ENCODE results near the gene NECTIN3.

NECTIN3 gene

GRCh38 chr3:111210866-111211564, 139.4 kb downstream of the NECTIN3 start:
- DNase-seq: no peak

DNA sequence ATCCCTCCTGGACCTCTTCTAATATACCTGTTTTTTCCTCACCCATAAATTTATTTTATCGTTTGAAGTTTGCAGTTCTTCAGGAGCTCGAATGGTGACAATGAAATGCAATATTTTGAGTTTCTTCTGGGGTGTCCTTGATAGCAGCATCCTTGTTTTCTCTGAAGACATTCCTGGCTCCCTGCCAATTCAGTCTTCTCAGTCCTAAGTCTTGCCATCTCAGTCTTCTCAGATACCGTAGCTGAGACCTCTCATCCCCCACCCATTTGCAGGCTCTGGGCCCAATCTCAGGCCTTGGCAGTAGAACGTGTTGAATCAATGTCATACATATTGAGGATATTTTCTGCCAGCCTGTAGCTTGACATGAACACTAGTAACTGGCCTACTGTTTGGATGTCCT, 140.9 kb downstream of the NECTIN3 start:
- no peak for DNase-seq

DNA sequence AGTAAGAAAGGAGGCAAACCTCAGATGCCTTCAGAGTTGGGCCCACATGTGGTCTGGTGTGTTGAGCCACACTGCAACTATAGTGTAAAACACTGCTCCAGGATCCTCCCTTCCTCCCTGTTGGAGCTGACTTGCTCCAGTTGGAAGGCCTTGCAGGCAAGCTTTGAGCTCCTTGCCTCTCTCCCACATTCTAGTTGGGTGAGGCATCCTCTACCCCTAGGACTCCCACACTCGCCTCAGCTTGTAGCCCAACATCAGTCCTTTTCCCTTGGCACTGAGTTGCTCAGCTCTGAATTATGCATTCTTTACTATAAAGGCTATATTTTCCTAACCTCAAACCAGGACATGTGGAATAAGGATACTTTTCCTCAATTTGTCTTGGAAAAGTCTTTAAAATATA, 143.9 kb downstream of the NECTIN3 start:
- no peak for DNase-seq

DNA sequence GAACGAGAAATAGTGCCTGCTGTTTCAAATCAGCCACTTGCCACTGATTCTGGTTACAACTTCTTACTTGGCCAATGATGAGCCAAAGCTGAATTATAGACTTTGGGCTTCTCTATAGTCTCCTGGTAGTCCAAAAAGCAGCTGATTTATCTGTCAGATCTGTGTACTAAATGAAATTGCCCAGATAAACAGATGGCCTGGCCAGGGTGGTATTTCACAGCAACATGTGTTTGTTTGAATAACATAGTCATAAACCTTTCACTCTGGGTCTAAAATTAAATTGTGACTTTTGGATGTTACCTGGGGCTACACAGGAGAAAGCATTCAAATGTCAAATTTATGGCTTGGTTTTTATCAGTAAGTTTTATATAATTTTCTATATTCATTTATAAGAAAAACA, 147.0 kb downstream of the NECTIN3 start:
- no peak for DNase-seq

DNA sequence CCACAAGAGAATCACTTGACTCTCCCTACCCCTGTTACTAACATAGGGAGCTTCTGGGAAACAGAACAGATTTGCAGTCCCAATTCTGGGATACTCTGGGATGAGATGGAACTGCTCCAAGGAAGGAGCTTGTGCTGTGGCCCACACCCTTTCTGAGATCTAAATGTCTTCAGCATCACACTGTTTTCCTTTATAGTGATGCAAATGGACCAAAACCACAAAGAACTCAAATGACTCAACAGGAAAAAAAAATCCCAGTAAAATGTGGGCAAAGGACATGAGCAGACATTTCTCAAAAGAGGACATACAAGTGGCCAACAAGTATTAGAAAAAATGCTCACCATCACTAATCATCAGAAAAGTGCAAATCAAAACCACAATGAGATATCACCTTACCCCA, 155.6 kb downstream of the NECTIN3 start:
- no peak for DNase-seq

- DNase-seq: no peak
These were observed 157.7 kb downstream of the NECTIN3 start for GRCh38 chr3:111229301-111229700.

- DNase-seq: no peak
These were observed 165.5 kb downstream of the NECTIN3 start for GRCh38 chr3:111236836-111237713.

DNA sequence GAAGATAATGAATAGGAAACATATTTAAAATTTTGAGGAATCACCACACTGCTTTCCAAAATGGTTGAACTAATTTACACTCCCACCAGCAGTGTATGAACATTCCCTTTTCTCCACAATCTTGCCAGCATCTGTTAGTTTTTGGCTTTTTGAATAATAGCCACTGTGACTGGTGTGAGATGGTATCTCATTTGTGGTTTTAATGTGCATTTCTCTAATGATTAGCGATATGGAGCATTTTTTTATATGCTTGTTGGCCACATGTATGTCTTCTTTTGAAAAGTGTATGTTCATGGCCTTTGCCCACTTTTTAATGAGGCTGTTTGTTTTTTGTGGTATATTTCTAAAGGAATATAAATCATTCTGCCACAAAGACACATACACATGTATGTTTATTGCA, 166.3 kb downstream of the NECTIN3 start:
- no peak for DNase-seq

GRCh38 chr3:111238885-111239284, 167.3 kb downstream of the NECTIN3 start:
- DNase-seq: no peak

DNA sequence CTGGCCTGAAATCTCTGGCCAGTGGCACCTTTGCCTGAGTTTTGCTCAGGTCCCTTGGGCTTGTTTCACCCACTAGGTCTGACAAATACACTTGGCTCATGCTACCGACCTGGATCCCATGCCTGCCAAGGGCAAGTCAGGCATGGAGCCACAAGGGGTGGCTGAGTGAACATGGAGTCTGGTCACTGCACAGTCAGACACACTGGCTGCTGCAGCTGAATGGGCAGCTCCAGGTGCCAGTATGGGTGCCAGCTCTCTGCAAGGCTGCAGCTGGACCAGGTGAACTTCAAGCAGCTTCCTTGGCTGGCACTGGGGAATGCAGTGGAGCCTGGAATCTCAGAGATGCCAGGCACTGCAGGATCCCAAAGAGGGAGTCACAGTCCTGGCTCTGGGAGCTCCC, 170.3 kb downstream of the NECTIN3 start:
- DNase-seq: no peak
